ENCODE data around the gene GABBR2.

GABBR2 gene

GRCh38 chr9:98240475-98240874, 468.3 kb downstream of the GABBR2 start:
- Histone ChIP-seq H3K4me1 (ENCODE audit: insufficient read depth, poor library complexity, severe bottlenecking) (peaks cover 19% of the 10 kb centered on the region), H3K27ac (ENCODE audit: poor library complexity, severe bottlenecking) (no peak overlapping the region), H3K9me3 (ENCODE audit: severe bottlenecking) (no peaks in the 10 kb centered on the region), H3K36me3 (ENCODE audit: low read depth) (peaks cover 97% of the 10 kb centered on the region), H3K4me3 (ENCODE audit: severe bottlenecking) (no peak overlapping the region), H3K27me3 (ENCODE audit: insufficient read depth, poor library complexity, severe bottlenecking) (no peaks in the 10 kb centered on the region)
- ATAC-seq (ENCODE audit: low read depth) (no peak), DNase-seq (ENCODE audit: low spot score) (no peak)
- TF ChIP-seq, protein P1, sequence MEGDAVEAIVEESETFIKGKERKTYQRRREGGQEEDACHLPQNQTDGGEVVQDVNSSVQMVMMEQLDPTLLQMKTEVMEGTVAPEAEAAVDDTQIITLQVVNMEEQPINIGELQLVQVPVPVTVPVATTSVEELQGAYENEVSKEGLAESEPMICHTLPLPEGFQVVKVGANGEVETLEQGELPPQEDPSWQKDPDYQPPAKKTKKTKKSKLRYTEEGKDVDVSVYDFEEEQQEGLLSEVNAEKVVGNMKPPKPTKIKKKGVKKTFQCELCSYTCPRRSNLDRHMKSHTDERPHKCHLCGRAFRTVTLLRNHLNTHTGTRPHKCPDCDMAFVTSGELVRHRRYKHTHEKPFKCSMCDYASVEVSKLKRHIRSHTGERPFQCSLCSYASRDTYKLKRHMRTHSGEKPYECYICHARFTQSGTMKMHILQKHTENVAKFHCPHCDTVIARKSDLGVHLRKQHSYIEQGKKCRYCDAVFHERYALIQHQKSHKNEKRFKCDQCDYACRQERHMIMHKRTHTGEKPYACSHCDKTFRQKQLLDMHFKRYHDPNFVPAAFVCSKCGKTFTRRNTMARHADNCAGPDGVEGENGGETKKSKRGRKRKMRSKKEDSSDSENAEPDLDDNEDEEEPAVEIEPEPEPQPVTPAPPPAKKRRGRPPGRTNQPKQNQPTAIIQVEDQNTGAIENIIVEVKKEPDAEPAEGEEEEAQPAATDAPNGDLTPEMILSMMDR (IDR thresholded peaks at IDR 0.05; ENCODE audit: poor library complexity, severe bottlenecking), result no peak
